B cell (primary cell): ENCODE measurements around the gene NIPBL. TPM values are rescaled to one million over a fixed set of nuclear protein-coding genes. Genes with fewer than 3 reads are reported as not detected.

Experiments
- ATAC-seq: fragments of 200-7000 bp; cut with Tn5 transposase; one replicate; pipeline ENCODE4 v1.10.0; 2021; ENCODE audit warnings: low read depth, mild to moderate bottlenecking, moderate number of reproducible peaks, moderate library complexity
- CTCF ChIA-PET: fragments of 350-600 bp; sonication (Branson Sonifier 250); formaldehyde crosslinking; loops from one replicate; lab custom pipeline; 2021; ENCODE audit warnings: antibody characterized with exemption, inconsistent platforms; lab: Charles Lee
- POLR2A ChIA-PET: fragments of 350-600 bp; sonication (Branson Sonifier 250); formaldehyde crosslinking; loops from one replicate; lab custom pipeline; 2021; ENCODE audit warnings: antibody characterized with exemption; lab: Charles Lee
- DNase-seq: peaks from one replicate; pipeline ENCODE4 v3.0.0; 2013
- H2AFZ ChIP-seq: 2 replicates; pipeline ENCODE4 v1.6.1; 2012; ENCODE audit warnings: mild to moderate bottlenecking, low read depth, low read length; ENCODE audit not compliant: insufficient read depth, poor library complexity, severe bottlenecking
- H3K27ac ChIP-seq, 2 donors: 1 replicate in 1 of 2; 2 replicates in 1 of 2; pipeline ENCODE4 v1.5.1; 2012 to 2013; ENCODE audit warnings: low read length in 2 of 2, mild to moderate bottlenecking in 2 of 2, moderate library complexity in 1 of 2
- H3K27me3 ChIP-seq, 4 experiments: fragments of 200-600 bp in 1 of 4; sonication (generic) in 1 of 4; replicated peaks in 1 of 4; 1 replicate in 2 of 4; 2 replicates in 2 of 4; pipeline versions ENCODE4 v1.6.1 to v1.7.0; 2013 to 2016; ENCODE audit warnings: low read length in 3 of 4, mild to moderate bottlenecking in 2 of 4, mixed read lengths in 1 of 4, moderate library complexity in 1 of 4; ENCODE audit not compliant: insufficient read depth in 4 of 4, control insufficient read depth in 3 of 4; ENCODE audit errors: control extremely low read depth in 1 of 4
- H3K36me3 ChIP-seq, 2 experiments: replicated peaks in 1 of 2; 1 replicate in 1 of 2; 2 replicates in 1 of 2; pipeline versions ENCODE4 v1.6.1 to v1.7.1; 2013; ENCODE audit warnings: low read length in 1 of 2; ENCODE audit not compliant: insufficient read depth in 2 of 2, control insufficient read depth in 1 of 2; ENCODE audit errors: control extremely low read depth in 1 of 2, extremely low read depth in 1 of 2
- H3K4me1 ChIP-seq, 2 donors: fragments of 200-600 bp in 1 of 2; sonication (generic) in 1 of 2; 1 replicate in 1 of 2; 2 replicates in 1 of 2; pipeline versions ENCODE4 v1.5.1 to v1.6.1; 2013 to 2017; ENCODE audit warnings: low read length in 2 of 2; ENCODE audit not compliant: control insufficient read depth in 2 of 2, insufficient read depth in 2 of 2
- H3K4me2 ChIP-seq: replicated peaks from 2 replicates; pipeline ENCODE3; 2012; ENCODE audit warnings: mild to moderate bottlenecking, low read depth, low read length; ENCODE audit not compliant: poor library complexity, severe bottlenecking
- H3K4me3 ChIP-seq, 5 experiments: fragments of 200-600 bp in 1 of 5; sonication (generic) in 1 of 5; 1 replicate in 3 of 5; 2 replicates in 2 of 5; pipeline versions ENCODE4 v1.5.1 to v1.7.0; 2011 to 2016; ENCODE audit warnings: low read length in 4 of 5, mild to moderate bottlenecking in 4 of 5, low read depth in 2 of 5, control low read depth in 1 of 5, moderate library complexity in 1 of 5; ENCODE audit not compliant: insufficient read depth in 1 of 5; ENCODE audit errors: control extremely low read depth in 1 of 5, extremely low read depth in 1 of 5
- H3K79me2 ChIP-seq: fragments of 200-600 bp; sonication (generic); one replicate; pipeline ENCODE4 v1.6.0; 2016; ENCODE audit warnings: low read length; ENCODE audit not compliant: control insufficient read depth, insufficient read depth
- H3K9ac ChIP-seq: fragments of 200-600 bp; sonication (generic); 2 replicates; pipeline ENCODE4 v1.6.1; 2017; ENCODE audit warnings: mild to moderate bottlenecking, low read length, moderate library complexity
- H3K9me3 ChIP-seq, 3 donors: one replicate each; pipeline versions ENCODE4 v1.6.1 to v1.7.1; 2013; ENCODE audit warnings: low read length in 2 of 3; ENCODE audit not compliant: control insufficient read depth in 2 of 3, insufficient read depth in 1 of 3; ENCODE audit errors: control extremely low read depth in 1 of 3
- H4K20me1 ChIP-seq: 2 replicates; pipeline ENCODE4 v1.6.0; 2012; ENCODE audit warnings: mild to moderate bottlenecking, low read length; ENCODE audit not compliant: insufficient read depth, control insufficient read depth, poor library complexity, severe bottlenecking
- H3K27ac Mint-ChIP-seq: one replicate; pipeline ENCODE4 v1.8.0; 2021; ENCODE audit warnings: mixed read lengths
- H3K27me3 Mint-ChIP-seq: one replicate; pipeline ENCODE4 v1.8.0; 2021; ENCODE audit warnings: mixed read lengths
- H3K4me1 Mint-ChIP-seq: one replicate; pipeline ENCODE4 v1.8.0; 2021; ENCODE audit warnings: mixed read lengths
- H3K4me3 Mint-ChIP-seq: one replicate; pipeline ENCODE4 v1.8.0; 2021; ENCODE audit warnings: mixed read lengths
- H3K9me3 Mint-ChIP-seq: one replicate; pipeline ENCODE4 v1.8.0; 2022; ENCODE audit warnings: mixed read lengths; ENCODE audit not compliant: insufficient read depth
- CTCF ChIP-seq: fragments of 200-600 bp; IDR thresholded peaks from one replicate; pipeline ENCODE4 v1.8.0; 2022; ENCODE audit warnings: antibody characterized with exemption, mild to moderate bottlenecking
- EZH2 ChIP-seq: IDR thresholded peaks from 2 replicates; pipeline ENCODE4 v1.6.1; 2012; ENCODE audit warnings: borderline replicate concordance, low read depth, mild to moderate bottlenecking, moderate library complexity, low read length; ENCODE audit not compliant: insufficient read depth, poor library complexity, severe bottlenecking
- WGBS: methylation state at CpG from one replicate; pipeline ENCODE4 v1.1.5; 2013; ENCODE audit warnings: missing lambda C conversion rate; ENCODE audit not compliant: insufficient coverage; 5-methylcytosine and 5-hydroxymethylcytosine counted together
- intact Hi-C: fragments of 100-400 bp; cut with micrococcal nuclease; formaldehyde crosslinking; loops from one replicate; pipeline ENCODE4 v1.10.0; 2022
- polyA plus RNA-seq: library from polyadenylated mRNA; depleted of rRNA; stranded (reverse); fragments of >200 nt; gene quantifications from 2 replicates; pipeline ENCODE4 v1.2.3, GENCODE V29; 2012
- total RNA-seq, 2 donors: library from RNA; stranded (reverse); fragments of 120-200 nt in 1 of 2; gene quantifications; 1 replicate in 1 of 2; 2 replicates in 1 of 2; pipeline versions ENCODE4 v1.2.3 to v1.2.4, GENCODE V29; 2013 to 2022

NIPBL gene
- total and polyA plus RNA-seq, 2 donors (not counting 1 experiment from before 2014, with no cell fraction given): 24.7 to 112 TPM

- 14% methylated on average over 1 of the region's 3 CpGs for WGBS
- H2AFZ ChIP-seq: no peak overlapping the region
- H3K9me3 Mint-ChIP-seq: no peaks in the 10 kb centered on the region
- no peaks in the 10 kb centered on the region for H3K27me3 Mint-ChIP-seq
- peaks cover 12% of the 10 kb centered on the region for H3K4me1 Mint-ChIP-seq
- no peak overlapping the region for H3K9ac ChIP-seq
- H3K36me3 ChIP-seq: peaks cover 0 to 12% of the 10 kb centered on the region in 2 experiments
- DNase-seq (no peak), ATAC-seq (no peak)
- H3K9me3 ChIP-seq: no peaks in the 10 kb centered on the region
- no peak overlapping the region for H3K4me3 Mint-ChIP-seq
- TF ChIP-seq EZH2 (no peak), CTCF (no peak)
- H3K4me2 ChIP-seq: no peak overlapping the region
- no peaks in the 10 kb centered on the region for H4K20me1 ChIP-seq
- intact Hi-C loops: no loop called here
- H3K4me3 ChIP-seq: no peak overlapping the region
- no peak overlapping the region for H3K27ac Mint-ChIP-seq
- POLR2A ChIA-PET: no interaction called here
- H3K79me2 ChIP-seq: no peaks in the 10 kb centered on the region
- no peaks in the 10 kb centered on the region for H3K27me3 ChIP-seq
- CTCF ChIA-PET: no interaction called here
- H3K27ac ChIP-seq: no peak overlapping the region
- H3K4me1 ChIP-seq: peaks cover 0 to 3% of the 10 kb centered on the region in 2 donors
These were observed 235.9 kb downstream of the NIPBL start for GRCh38 chr5:37112383-37112991.
